IPS-18a (cell line): ENCODE results near the gene IFNK.
A peak's percentile ranks its signal among the peaks of the same experiment; 100 is the strongest.

Experiments used
- H3K27ac ChIP-seq: one replicate; pipeline ENCODE4 v1.5.1; 2013; ENCODE audit warnings: low read length
- H3K27me3 ChIP-seq: one replicate; pipeline ENCODE4 v1.6.1; 2013; ENCODE audit warnings: mild to moderate bottlenecking, low read length; ENCODE audit not compliant: control insufficient read depth, insufficient read depth
- H3K36me3 ChIP-seq: one replicate; pipeline ENCODE4 v1.6.1; 2013; ENCODE audit warnings: low read depth, low read length; ENCODE audit not compliant: control insufficient read depth
- H3K4me1 ChIP-seq: one replicate; pipeline ENCODE4 v1.6.1; 2013; ENCODE audit warnings: low read depth, low read length; ENCODE audit not compliant: control insufficient read depth
- H3K4me3 ChIP-seq: one replicate; pipeline ENCODE4 v1.5.1; 2013; ENCODE audit warnings: low read length
- H3K9ac ChIP-seq: one replicate; pipeline ENCODE4 v1.6.1; 2013; ENCODE audit warnings: mild to moderate bottlenecking, low read length, moderate library complexity
- H3K9me3 ChIP-seq: one replicate; pipeline ENCODE4 v1.6.1; 2013; ENCODE audit warnings: low read depth, low read length; ENCODE audit not compliant: control insufficient read depth

Gene IFNK

DNA sequence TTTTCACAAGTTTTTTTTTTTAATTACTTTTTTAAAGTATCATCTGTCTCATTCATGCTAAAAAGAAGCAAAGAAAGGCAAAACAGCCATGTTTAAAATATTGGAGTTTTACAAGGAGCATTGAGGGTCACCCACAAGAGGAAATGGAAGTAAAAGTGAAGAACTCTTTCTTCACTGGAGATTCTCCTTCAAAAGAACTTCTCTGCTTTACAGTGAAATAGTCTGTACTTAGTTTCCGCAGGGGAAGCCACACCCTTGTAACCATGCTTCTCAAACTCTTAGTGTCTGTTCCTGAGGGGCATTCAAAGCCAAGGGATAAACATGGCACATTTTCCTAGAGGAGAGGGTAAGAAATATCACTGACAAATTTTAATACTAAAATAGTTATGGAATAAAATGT is 40.6 kb downstream of the IFNK start:
- Histone ChIP-seq H3K4me3 (no peak overlapping the region), H3K27me3 (no peaks in the 10 kb centered on the region), H3K36me3 (peaks cover 50% of the 10 kb centered on the region), H3K4me1 (no peaks in the 10 kb centered on the region), H3K9me3 (no peaks in the 10 kb centered on the region), H3K27ac (no peak overlapping the region), H3K9ac (no peak overlapping the region)

DNA sequence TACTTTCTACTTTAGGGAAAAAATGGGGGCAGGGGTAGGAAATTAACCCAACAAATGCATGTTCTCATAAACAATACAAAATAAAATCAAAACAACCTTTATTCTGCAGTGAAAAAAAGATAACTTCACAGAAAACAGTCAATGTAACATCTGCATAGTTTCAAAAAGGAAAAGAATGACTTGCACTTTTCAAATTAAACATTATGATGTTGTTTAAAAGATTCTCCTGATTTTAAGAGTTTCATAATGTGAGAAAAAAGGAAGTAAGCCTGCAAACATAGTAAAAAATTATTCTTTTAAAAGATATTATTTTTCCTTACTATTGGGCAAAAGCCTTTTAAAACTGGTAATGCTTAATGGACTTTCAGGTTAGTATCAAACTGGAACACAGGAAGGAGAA is 41.6 kb downstream of the IFNK start:
- peaks cover 46% of the 10 kb centered on the region for H3K36me3 ChIP-seq
- no peak overlapping the region for H3K27ac ChIP-seq
- H3K4me1 ChIP-seq: no peaks in the 10 kb centered on the region
- H3K4me3 ChIP-seq: no peak overlapping the region
- no peaks in the 10 kb centered on the region for H3K27me3 ChIP-seq
- H3K9me3 ChIP-seq: no peaks in the 10 kb centered on the region
- no peak overlapping the region for H3K9ac ChIP-seq

GRCh38 chr9:27566118-27566517 is 42.0 kb downstream of the IFNK start:
- Histone ChIP-seq H3K4me1 (no peaks in the 10 kb centered on the region), H3K9me3 (no peaks in the 10 kb centered on the region), H3K9ac (no peak overlapping the region), H3K36me3 (peaks cover 42% of the 10 kb centered on the region), H3K4me3 (no peak overlapping the region), H3K27ac (no peak overlapping the region), H3K27me3 (no peaks in the 10 kb centered on the region)

DNA sequence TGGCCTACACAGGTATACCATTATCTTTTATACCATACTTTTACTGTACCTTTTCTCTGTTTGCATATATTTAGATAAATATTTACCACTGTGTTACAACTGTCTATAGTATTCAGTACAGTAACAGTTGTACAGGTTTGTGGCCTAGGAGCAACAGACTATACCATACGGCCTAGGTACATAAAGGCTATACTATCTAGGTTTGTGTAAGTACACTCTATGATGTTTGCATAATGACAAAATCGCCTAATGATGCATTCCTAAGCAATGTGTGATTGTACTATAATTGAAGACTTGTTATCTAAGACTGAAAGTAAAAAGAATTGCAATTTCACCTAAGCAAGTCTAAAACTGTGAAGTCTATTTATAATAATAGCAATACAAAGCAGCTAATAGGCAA is 45.3 kb downstream of the IFNK start:
- Histone ChIP-seq H3K4me1 (peaks cover 5% of the 10 kb centered on the region), H3K4me3 (no peak overlapping the region), H3K9me3 (no peaks in the 10 kb centered on the region)

GRCh38 chr9:27571011-27571410 is 46.9 kb downstream of the IFNK start:
- Histone ChIP-seq H3K27ac (no peak overlapping the region), H3K36me3 (peaks cover 11% of the 10 kb centered on the region)

More for the DNA sequence above, 45.3 kb downstream of the IFNK start:
- peaks cover 27% of the 10 kb centered on the region for H3K36me3 ChIP-seq
- peaks cover under 1% of the 10 kb centered on the region for H3K27me3 ChIP-seq
- no peak overlapping the region for H3K9ac ChIP-seq
- no peak overlapping the region for H3K27ac ChIP-seq

GRCh38 chr9:27572061-27572460 is 48.0 kb downstream of the IFNK start:
- H3K9me3 ChIP-seq: no peaks in the 10 kb centered on the region
- peaks cover 1% of the 10 kb centered on the region for H3K36me3 ChIP-seq
- no peak overlapping the region for H3K27ac ChIP-seq
- peaks cover 5% of the 10 kb centered on the region for H3K4me1 ChIP-seq
- H3K4me3 ChIP-seq: peak overlapping the region; percentile 77
- H3K9ac ChIP-seq: peak overlapping the region; percentile 88
- H3K27me3 ChIP-seq: peaks cover 6% of the 10 kb centered on the region

More at GRCh38 chr9:27571011-27571410, 46.9 kb downstream of the IFNK start:
- Histone ChIP-seq H3K4me1 (peaks cover 5% of the 10 kb centered on the region), H3K27me3 (peaks cover 6% of the 10 kb centered on the region), H3K9me3 (no peaks in the 10 kb centered on the region), H3K9ac (no peak overlapping the region), H3K4me3 (no peak overlapping the region)

GRCh38 chr9:27572566-27572917 is 48.5 kb downstream of the IFNK start:
- no peak overlapping the region for H3K27ac ChIP-seq
- peaks cover 6% of the 10 kb centered on the region for H3K27me3 ChIP-seq
- H3K4me3 ChIP-seq: peak overlapping the region; percentile 77
- H3K36me3 ChIP-seq: no peaks in the 10 kb centered on the region
- peak overlapping the region; percentile 88 for H3K9ac ChIP-seq
- H3K4me1 ChIP-seq: peaks cover 5% of the 10 kb centered on the region
- no peaks in the 10 kb centered on the region for H3K9me3 ChIP-seq

GRCh38 chr9:27572918-27573633 is 49.0 kb downstream of the IFNK start, which contains the start of gene C9orf72:
C9orf72 (minus strand) TSS chr9:27573481; CDS start chr9:27567120, 6,361 bp downstream.
- Histone ChIP-seq H3K9ac (peak within 1 kb of the TSS; percentile 88), H3K27ac (peak within 1 kb of the TSS; percentile 77), H3K36me3 (no peaks in the 10 kb centered on the region), H3K27me3 (peaks cover 6% of the 10 kb centered on the region), H3K9me3 (no peaks in the 10 kb centered on the region), H3K4me1 (peaks cover 5% of the 10 kb centered on the region), H3K4me3 (peak within 1 kb of the TSS; percentile 77)

- no peaks in the 10 kb centered on the region for H3K9me3 ChIP-seq
- no peaks in the 10 kb centered on the region for H3K36me3 ChIP-seq
- peak overlapping the region; percentile 77 for H3K27ac ChIP-seq
- peak overlapping the region; percentile 88 for H3K9ac ChIP-seq
- peaks cover 6% of the 10 kb centered on the region for H3K27me3 ChIP-seq
- H3K4me3 ChIP-seq: peak overlapping the region; percentile 77
- peaks cover 5% of the 10 kb centered on the region for H3K4me1 ChIP-seq
Measured at GRCh38 chr9:27573634-27574590, 49.8 kb downstream of the IFNK start.
